HL-60 (cell line): ENCODE data around the gene KCNQ1.

Experiments used
- CTCF ChIP-seq: IDR thresholded peaks from one replicate; pipeline ENCODE4 v1.5.1; 2011; ENCODE audit warnings: low read length, control low read depth, inconsistent platforms; ENCODE audit not compliant: insufficient read depth
- GABPA ChIP-seq: IDR thresholded peaks from 2 replicates; pipeline ENCODE4 v1.6.1; 2012; ENCODE audit warnings: low read depth
- POLR2AphosphoS5 ChIP-seq: IDR thresholded peaks from 2 replicates; pipeline ENCODE4 v1.6.1; 2012; ENCODE audit warnings: low read depth
- SPI1 ChIP-seq: IDR thresholded peaks from 2 replicates; pipeline ENCODE4 v1.6.1; 2012; ENCODE audit warnings: low read depth, mild to moderate bottlenecking, borderline replicate concordance
- TF ChIP-seq, protein P1 (sequence below): IDR thresholded peaks from 2 replicates; pipeline ENCODE4 v1.6.1; 2012; ENCODE audit warnings: low read depth; ENCODE audit not compliant: insufficient replicate concordance

DNA sequence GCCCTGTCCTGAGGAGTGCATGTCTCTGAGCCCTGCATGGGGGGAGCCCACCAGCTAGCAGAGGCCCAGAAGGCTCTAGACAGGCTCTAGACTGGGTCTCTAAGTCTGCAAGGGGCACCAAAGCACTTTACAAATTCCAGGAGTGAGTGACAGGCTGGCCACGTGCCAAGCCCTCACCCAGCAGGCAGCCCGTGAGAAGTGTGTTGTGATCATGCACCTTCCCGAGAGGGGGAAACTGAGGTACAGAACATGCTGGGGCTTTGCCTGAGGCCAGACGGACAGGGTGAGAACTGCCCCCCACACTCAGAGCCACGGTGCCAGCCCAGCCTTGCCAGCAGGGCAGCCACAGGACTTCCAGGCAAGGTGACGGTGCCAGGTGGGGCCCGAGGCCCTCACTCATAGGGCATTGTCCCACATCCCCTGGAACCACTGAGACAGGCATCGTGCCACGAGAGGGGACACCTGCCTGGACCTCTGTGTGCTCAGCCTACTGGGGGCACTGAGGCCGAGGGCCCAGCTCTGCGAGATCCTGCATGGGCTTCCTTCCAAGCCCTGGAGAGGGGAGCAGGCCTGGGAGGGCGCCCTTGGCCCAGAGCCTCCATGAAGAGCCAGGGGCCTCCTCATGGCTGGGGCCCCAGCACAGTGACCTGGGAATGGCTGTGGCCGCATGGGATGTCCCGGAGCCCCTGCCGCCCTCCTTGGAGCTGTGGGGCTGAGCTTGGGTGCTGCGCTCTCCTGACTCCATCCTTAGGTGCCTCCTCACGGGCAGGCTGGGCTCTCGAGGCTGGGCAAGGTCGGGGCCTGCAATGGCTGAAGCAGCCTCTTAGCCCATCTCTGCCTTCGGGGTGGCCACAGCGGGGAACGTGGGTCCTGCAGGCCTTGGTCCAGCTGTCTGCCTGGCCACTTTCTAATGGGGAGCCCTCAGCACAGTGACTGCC is 133.5 kb downstream of the KCNQ1 start:
- no peak for TF ChIP-seq POLR2AphosphoS5
- no peak for TF ChIP-seq CTCF
- TF ChIP-seq, protein P1, sequence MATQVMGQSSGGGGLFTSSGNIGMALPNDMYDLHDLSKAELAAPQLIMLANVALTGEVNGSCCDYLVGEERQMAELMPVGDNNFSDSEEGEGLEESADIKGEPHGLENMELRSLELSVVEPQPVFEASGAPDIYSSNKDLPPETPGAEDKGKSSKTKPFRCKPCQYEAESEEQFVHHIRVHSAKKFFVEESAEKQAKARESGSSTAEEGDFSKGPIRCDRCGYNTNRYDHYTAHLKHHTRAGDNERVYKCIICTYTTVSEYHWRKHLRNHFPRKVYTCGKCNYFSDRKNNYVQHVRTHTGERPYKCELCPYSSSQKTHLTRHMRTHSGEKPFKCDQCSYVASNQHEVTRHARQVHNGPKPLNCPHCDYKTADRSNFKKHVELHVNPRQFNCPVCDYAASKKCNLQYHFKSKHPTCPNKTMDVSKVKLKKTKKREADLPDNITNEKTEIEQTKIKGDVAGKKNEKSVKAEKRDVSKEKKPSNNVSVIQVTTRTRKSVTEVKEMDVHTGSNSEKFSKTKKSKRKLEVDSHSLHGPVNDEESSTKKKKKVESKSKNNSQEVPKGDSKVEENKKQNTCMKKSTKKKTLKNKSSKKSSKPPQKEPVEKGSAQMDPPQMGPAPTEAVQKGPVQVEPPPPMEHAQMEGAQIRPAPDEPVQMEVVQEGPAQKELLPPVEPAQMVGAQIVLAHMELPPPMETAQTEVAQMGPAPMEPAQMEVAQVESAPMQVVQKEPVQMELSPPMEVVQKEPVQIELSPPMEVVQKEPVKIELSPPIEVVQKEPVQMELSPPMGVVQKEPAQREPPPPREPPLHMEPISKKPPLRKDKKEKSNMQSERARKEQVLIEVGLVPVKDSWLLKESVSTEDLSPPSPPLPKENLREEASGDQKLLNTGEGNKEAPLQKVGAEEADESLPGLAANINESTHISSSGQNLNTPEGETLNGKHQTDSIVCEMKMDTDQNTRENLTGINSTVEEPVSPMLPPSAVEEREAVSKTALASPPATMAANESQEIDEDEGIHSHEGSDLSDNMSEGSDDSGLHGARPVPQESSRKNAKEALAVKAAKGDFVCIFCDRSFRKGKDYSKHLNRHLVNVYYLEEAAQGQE: no peak
- no peak for TF ChIP-seq SPI1
- no peak for TF ChIP-seq GABPA
